ENCODE measurements around the gene NELFCD.

The NELFCD gene

DNA sequence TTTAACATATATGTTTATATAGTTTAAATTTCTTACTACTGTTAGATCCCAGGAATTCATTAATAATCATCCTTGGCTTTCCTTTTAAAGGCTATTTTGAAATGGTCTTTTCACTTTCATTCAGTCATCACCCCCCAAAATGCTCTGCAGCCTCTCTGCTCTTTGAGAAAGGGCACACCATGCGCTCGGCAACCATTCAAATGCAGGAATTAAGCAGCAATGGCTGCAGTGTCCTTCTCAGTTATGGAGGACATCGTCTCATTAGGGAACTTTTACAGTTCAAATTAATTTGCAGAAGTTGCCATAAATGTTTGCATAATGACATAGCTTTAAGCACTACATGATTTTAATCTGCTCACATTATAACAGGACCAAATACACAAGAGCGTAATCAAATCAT lies 44.5 kb downstream of the NELFCD start:
- no peak overlapping the region for H3K4me3 ChIP-seq (ENCODE audit: low read depth, low read length)
- no peaks in the 10 kb centered on the region for H3K27me3 ChIP-seq (ENCODE audit: control insufficient read depth, insufficient read depth, low read length)
- peaks cover 2% of the 10 kb centered on the region for H3K79me2 ChIP-seq
- no peak overlapping the region for H3K9ac ChIP-seq
- peaks cover 10% of the 10 kb centered on the region for H3K4me1 ChIP-seq
- no peak overlapping the region for H3K4me2 ChIP-seq (ENCODE audit: low read length)
- no peaks in the 10 kb centered on the region for H3K9me3 ChIP-seq (ENCODE audit: control insufficient read depth, low read length)
- no peak overlapping the region for H2AFZ ChIP-seq
- H3K27ac ChIP-seq = no peak overlapping the region
- TF ChIP-seq, protein P1, sequence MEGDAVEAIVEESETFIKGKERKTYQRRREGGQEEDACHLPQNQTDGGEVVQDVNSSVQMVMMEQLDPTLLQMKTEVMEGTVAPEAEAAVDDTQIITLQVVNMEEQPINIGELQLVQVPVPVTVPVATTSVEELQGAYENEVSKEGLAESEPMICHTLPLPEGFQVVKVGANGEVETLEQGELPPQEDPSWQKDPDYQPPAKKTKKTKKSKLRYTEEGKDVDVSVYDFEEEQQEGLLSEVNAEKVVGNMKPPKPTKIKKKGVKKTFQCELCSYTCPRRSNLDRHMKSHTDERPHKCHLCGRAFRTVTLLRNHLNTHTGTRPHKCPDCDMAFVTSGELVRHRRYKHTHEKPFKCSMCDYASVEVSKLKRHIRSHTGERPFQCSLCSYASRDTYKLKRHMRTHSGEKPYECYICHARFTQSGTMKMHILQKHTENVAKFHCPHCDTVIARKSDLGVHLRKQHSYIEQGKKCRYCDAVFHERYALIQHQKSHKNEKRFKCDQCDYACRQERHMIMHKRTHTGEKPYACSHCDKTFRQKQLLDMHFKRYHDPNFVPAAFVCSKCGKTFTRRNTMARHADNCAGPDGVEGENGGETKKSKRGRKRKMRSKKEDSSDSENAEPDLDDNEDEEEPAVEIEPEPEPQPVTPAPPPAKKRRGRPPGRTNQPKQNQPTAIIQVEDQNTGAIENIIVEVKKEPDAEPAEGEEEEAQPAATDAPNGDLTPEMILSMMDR (IDR thresholded peaks at IDR 0.05) = no peak
- no peaks in the 10 kb centered on the region for H3K36me3 ChIP-seq (ENCODE audit: control insufficient read depth, insufficient read depth, low read length)

DNA sequence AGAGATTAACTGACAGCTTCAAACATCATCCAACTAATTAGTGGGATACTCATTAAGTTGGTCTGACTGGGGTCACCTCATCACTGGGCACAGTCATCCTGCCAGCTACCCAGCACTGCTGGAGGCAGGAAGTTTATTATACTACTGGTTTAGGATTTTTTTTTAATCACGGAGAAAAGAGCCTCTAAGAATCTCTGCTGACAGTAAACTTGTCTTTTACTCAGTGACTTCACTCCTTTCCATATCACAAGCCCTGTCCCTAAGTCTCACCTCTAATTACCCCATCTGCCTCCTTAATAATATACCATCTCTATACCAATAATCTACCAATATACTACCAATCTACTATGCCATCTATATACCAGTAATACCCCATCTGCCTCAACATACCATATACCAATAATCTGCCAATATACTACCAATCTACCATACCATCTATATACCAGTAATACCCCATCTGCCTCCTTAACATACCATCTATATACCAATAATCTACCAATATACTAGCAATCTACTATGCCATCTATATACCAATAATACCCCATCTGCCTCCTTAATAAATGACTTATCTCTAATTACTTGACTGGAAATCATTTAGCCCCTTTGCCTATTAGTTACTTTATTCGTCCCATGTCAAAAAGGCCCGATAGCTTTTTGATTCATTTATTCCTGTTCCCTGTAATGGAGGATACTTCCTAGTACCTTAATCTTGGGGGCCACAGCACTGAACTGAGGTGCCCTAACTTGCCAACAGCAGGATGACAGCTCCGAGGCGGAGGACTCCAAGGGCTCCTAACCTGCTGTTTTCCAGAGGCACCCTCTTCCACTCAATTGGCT lies 46.1 kb downstream of the NELFCD start:
- Histone ChIP-seq H3K36me3 (ENCODE audit: control insufficient read depth, insufficient read depth, low read length) (no peaks in the 10 kb centered on the region), H3K4me1 (peaks cover 16% of the 10 kb centered on the region), H2AFZ (no peak overlapping the region), H3K4me2 (ENCODE audit: low read length) (no peak overlapping the region), H3K9me3 (ENCODE audit: control insufficient read depth, low read length) (no peaks in the 10 kb centered on the region), H3K27ac (no peak overlapping the region), H3K4me3 (ENCODE audit: low read depth, low read length) (no peak overlapping the region), H3K9ac (no peak overlapping the region), H3K79me2 (peaks cover 12% of the 10 kb centered on the region), H3K27me3 (ENCODE audit: control insufficient read depth, insufficient read depth, low read length) (no peaks in the 10 kb centered on the region)
- TF ChIP-seq, protein P1 (IDR thresholded peaks at IDR 0.05) = no peak

- peaks cover 16% of the 10 kb centered on the region for H3K4me1 ChIP-seq
- H3K36me3 ChIP-seq (ENCODE audit: control insufficient read depth, insufficient read depth, low read length) = no peaks in the 10 kb centered on the region
- H3K4me2 ChIP-seq (ENCODE audit: low read length) = no peak overlapping the region
- no peaks in the 10 kb centered on the region for H3K27me3 ChIP-seq (ENCODE audit: control insufficient read depth, insufficient read depth, low read length)
- TF ChIP-seq, protein P1 (IDR thresholded peaks at IDR 0.05) = no peak
- no peaks in the 10 kb centered on the region for H3K9me3 ChIP-seq (ENCODE audit: control insufficient read depth, low read length)
- H3K79me2 ChIP-seq = peaks cover 12% of the 10 kb centered on the region
- H3K27ac ChIP-seq = no peak overlapping the region
- no peak overlapping the region for H3K4me3 ChIP-seq (ENCODE audit: low read depth, low read length)
- no peak overlapping the region for H3K9ac ChIP-seq
- H2AFZ ChIP-seq = no peak overlapping the region
These were observed 46.8 kb downstream of the NELFCD start for GRCh38 chr20:59027741-59028320.

DNA sequence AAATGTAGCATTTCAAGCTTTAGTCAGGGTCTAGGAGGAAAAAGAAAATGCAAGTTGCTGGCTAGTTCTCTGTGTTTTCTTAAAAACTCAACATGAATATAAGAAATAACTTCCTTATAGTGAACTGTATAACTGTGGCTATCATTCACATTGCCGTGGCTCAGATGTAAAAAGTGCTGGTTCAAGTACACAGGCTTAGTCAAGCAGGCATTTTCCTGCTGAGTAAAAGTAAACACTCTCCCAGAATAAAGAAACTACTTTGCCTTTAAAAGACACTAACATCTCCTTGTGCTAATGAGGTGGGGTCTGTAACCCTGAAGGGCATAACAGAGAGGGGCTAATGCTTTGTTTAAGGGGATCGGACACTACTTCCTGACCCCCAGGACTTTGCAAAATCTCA lies 47.8 kb downstream of the NELFCD start:
- no peaks in the 10 kb centered on the region for H3K36me3 ChIP-seq (ENCODE audit: control insufficient read depth, insufficient read depth, low read length)
- H3K9me3 ChIP-seq (ENCODE audit: control insufficient read depth, low read length) = no peaks in the 10 kb centered on the region
- H3K27me3 ChIP-seq (ENCODE audit: control insufficient read depth, insufficient read depth, low read length) = no peaks in the 10 kb centered on the region
- no peak overlapping the region for H3K27ac ChIP-seq
- no peak overlapping the region for H2AFZ ChIP-seq
- H3K4me3 ChIP-seq (ENCODE audit: low read depth, low read length) = peak overlapping the region; percentile 17
- H3K4me1 ChIP-seq = peaks cover 16% of the 10 kb centered on the region
- TF ChIP-seq, protein P1 (IDR thresholded peaks at IDR 0.05) = no peak
- H3K9ac ChIP-seq = no peak overlapping the region
- peaks cover 12% of the 10 kb centered on the region for H3K79me2 ChIP-seq
- peak overlapping the region; percentile 53 for H3K4me2 ChIP-seq (ENCODE audit: low read length)
